H9 (cell line): ENCODE measurements around the gene KIF22. TPM values are rescaled to one million over a fixed set of nuclear protein-coding genes. Genes with fewer than 3 reads are reported as not detected.

ENCODE experiments used
- DNase-seq: peaks from one replicate; pipeline ENCODE4 v3.0.0-alpha.2; 2017
- H2AFZ ChIP-seq: one replicate; pipeline ENCODE4 v1.6.1; 2013; ENCODE audit warnings: mild to moderate bottlenecking, low read length, control low read depth, moderate library complexity
- H2AK5ac ChIP-seq: 2 replicates; pipeline ENCODE4 v1.6.1; 2013; ENCODE audit warnings: low read length, control low read depth, mixed read lengths; ENCODE audit not compliant: insufficient read length
- H2BK120ac ChIP-seq: one replicate; pipeline ENCODE4 v1.6.1; 2013; ENCODE audit warnings: low read depth, mild to moderate bottlenecking, low read length, control low read depth, inconsistent platforms; ENCODE audit not compliant: poor library complexity, severe bottlenecking
- H2BK12ac ChIP-seq: 2 replicates; pipeline ENCODE4 v1.6.1; 2013; ENCODE audit warnings: low read length, control low read depth, mixed read lengths, low read depth; ENCODE audit not compliant: insufficient read length
- H2BK15ac ChIP-seq: 2 replicates; pipeline ENCODE4 v1.6.1; 2013; ENCODE audit warnings: low read depth, low read length, control low read depth
- H2BK20ac ChIP-seq: one replicate; pipeline ENCODE4 v1.6.1; 2013; ENCODE audit warnings: low read depth, mild to moderate bottlenecking, low read length, control low read depth, inconsistent platforms; ENCODE audit not compliant: poor library complexity, severe bottlenecking
- H2BK5ac ChIP-seq: 2 replicates; pipeline ENCODE4 v1.6.1; 2013; ENCODE audit warnings: low read length, control low read depth, mixed read lengths; ENCODE audit not compliant: insufficient read length
- H3K14ac ChIP-seq: 2 replicates; pipeline ENCODE4 v1.6.1; 2013; ENCODE audit warnings: low read length, control low read depth; ENCODE audit not compliant: insufficient read depth
- H3K18ac ChIP-seq: 2 replicates; pipeline ENCODE4 v1.6.1; 2013; ENCODE audit warnings: low read depth, mild to moderate bottlenecking, mixed read lengths, low read length, control low read depth; ENCODE audit not compliant: insufficient read length
- H3K23ac ChIP-seq: 2 replicates; pipeline ENCODE4 v1.6.1; 2013; ENCODE audit warnings: low read length, control low read depth, mixed read lengths, low read depth; ENCODE audit not compliant: insufficient read length
- H3K23me2 ChIP-seq: 2 replicates; pipeline ENCODE4 v1.6.1; 2013; ENCODE audit warnings: low read depth, mild to moderate bottlenecking, mixed read lengths, low read length, control low read depth; ENCODE audit not compliant: insufficient read length, poor library complexity, severe bottlenecking
- H3K27ac ChIP-seq: 2 replicates; pipeline ENCODE4 v1.5.1; 2013; ENCODE audit warnings: low read length, control low read depth, mixed read lengths, low read depth; ENCODE audit not compliant: insufficient read length
- H3K27me3 ChIP-seq: 2 replicates; pipeline ENCODE4 v1.6.1; 2013; ENCODE audit warnings: low read length, control low read depth, inconsistent platforms; ENCODE audit not compliant: insufficient read depth
- H3K4ac ChIP-seq: 2 replicates; pipeline ENCODE4 v1.6.1; 2013; ENCODE audit warnings: low read depth, mild to moderate bottlenecking, control low read depth, inconsistent platforms, low read length, moderate library complexity
- H3K4me1 ChIP-seq: 2 replicates; pipeline ENCODE4 v1.6.1; 2013; ENCODE audit warnings: low read length, control low read depth, inconsistent platforms; ENCODE audit not compliant: insufficient read depth
- H3K4me2 ChIP-seq: 2 replicates; pipeline ENCODE4 v1.6.1; 2013; ENCODE audit warnings: low read length, control low read depth, mixed read lengths; ENCODE audit not compliant: insufficient read length, insufficient read depth
- H3K56ac ChIP-seq: 2 replicates; pipeline ENCODE4 v1.6.1; 2013; ENCODE audit warnings: low read depth, mild to moderate bottlenecking, mixed read lengths, low read length, control low read depth; ENCODE audit not compliant: insufficient read length
- H3K79me1 ChIP-seq: 2 replicates; pipeline ENCODE4 v1.6.1; 2013; ENCODE audit warnings: low read depth, mild to moderate bottlenecking, moderate library complexity, low read length, control low read depth, inconsistent platforms; ENCODE audit not compliant: insufficient read depth, poor library complexity, severe bottlenecking
- H3K79me2 ChIP-seq: 2 replicates; pipeline ENCODE4 v1.6.1; 2013; ENCODE audit warnings: low read length, control low read depth, inconsistent platforms; ENCODE audit not compliant: insufficient read depth
- H3K9ac ChIP-seq: 2 replicates; pipeline ENCODE4 v1.6.1; 2013; ENCODE audit warnings: low read length, control low read depth, mixed read lengths; ENCODE audit not compliant: insufficient read length; ENCODE audit errors: extremely low read depth
- H3K9me3 ChIP-seq: one replicate; pipeline ENCODE4 v1.6.1; 2013; ENCODE audit warnings: low read depth, low read length, inconsistent platforms; ENCODE audit not compliant: control insufficient read depth
- H3T11ph ChIP-seq: one replicate; pipeline ENCODE4 v1.6.1; 2013; ENCODE audit warnings: mild to moderate bottlenecking, low read length, control low read depth, inconsistent platforms
- H4K20me1 ChIP-seq: one replicate; pipeline ENCODE4 v1.6.1; 2013; ENCODE audit not compliant: control insufficient read depth, insufficient read length, insufficient read depth
- H4K5ac ChIP-seq: 2 replicates; pipeline ENCODE4 v1.6.1; 2013; ENCODE audit warnings: low read depth, mild to moderate bottlenecking, mixed read lengths, low read length, control low read depth; ENCODE audit not compliant: insufficient read length
- H4K8ac ChIP-seq: replicated peaks from 2 replicates; pipeline ENCODE4 v1.6.1; 2013; ENCODE audit warnings: low read length, control low read depth, mixed read lengths, low read depth; ENCODE audit not compliant: insufficient read length
- H4K91ac ChIP-seq: 2 replicates; pipeline ENCODE4 v1.6.1; 2013; ENCODE audit warnings: low read depth, mild to moderate bottlenecking, moderate library complexity, mixed read lengths, low read length, control low read depth; ENCODE audit not compliant: insufficient read length
- H3K27ac Mint-ChIP-seq, 3 experiments: 2 replicates in 2 of 3; 3 replicates in 1 of 3; pipeline ENCODE4 v1.8.0; 2020 to 2021; ENCODE audit warnings: mixed read lengths in 3 of 3, mild to moderate bottlenecking in 1 of 3, moderate library complexity in 1 of 3
- H3K27me3 Mint-ChIP-seq: 2 replicates; pipeline ENCODE4 v1.8.0; 2021; ENCODE audit warnings: low read depth, mild to moderate bottlenecking, moderate library complexity, mixed read lengths
- H3K36me3 Mint-ChIP-seq, 3 experiments: 2 replicates in 2 of 3; 3 replicates in 1 of 3; pipeline ENCODE4 v1.8.0; 2020 to 2021; ENCODE audit warnings: low read depth in 3 of 3, mixed read lengths in 3 of 3; ENCODE audit not compliant: insufficient read depth in 1 of 3
- H3K4me1 Mint-ChIP-seq, 2 experiments: 2 replicates each; pipeline ENCODE4 v1.8.0; 2020; ENCODE audit warnings: mixed read lengths in 2 of 2
- H3K4me3 Mint-ChIP-seq, 2 experiments: 2 replicates in 1 of 2; 3 replicates in 1 of 2; pipeline ENCODE4 v1.8.0; 2020 to 2021; ENCODE audit warnings: mild to moderate bottlenecking in 2 of 2, mixed read lengths in 2 of 2, moderate library complexity in 1 of 2
- H3K9me3 Mint-ChIP-seq, 2 experiments: 2 replicates in 1 of 2; 3 replicates in 1 of 2; pipeline ENCODE4 v1.8.0; 2020; ENCODE audit warnings: mild to moderate bottlenecking in 2 of 2, mixed read lengths in 2 of 2, moderate library complexity in 1 of 2
- WGBS: extraction: QIAGEN DNeasy Blood & Tissue Kit; methylation state at CpG from one replicate; pipeline ENCODE4 v1.1.7; 2013; ENCODE audit warnings: missing lambda C conversion rate, low lambda C conversion rate, mixed read lengths; ENCODE audit not compliant: insufficient read length; ENCODE audit errors: extremely low coverage; 5-methylcytosine and 5-hydroxymethylcytosine counted together
- total RNA-seq: library from RNA; stranded (reverse); gene quantifications from 2 replicates; pipeline ENCODE4 v1.2.1, GENCODE V29; 2021
- TF ChIP-seq, protein P1 (sequence below): fragments of 200-600 bp; sonication (generic); conservative IDR thresholded peaks from 3 replicates; pipeline ENCODE4 v1.8.0; 2021; ENCODE audit warnings: antibody characterized with exemption, mild to moderate bottlenecking

Gene KIF22
- total RNA-seq, 1 experiment from 2014 or later, result 151 TPM

DNA sequence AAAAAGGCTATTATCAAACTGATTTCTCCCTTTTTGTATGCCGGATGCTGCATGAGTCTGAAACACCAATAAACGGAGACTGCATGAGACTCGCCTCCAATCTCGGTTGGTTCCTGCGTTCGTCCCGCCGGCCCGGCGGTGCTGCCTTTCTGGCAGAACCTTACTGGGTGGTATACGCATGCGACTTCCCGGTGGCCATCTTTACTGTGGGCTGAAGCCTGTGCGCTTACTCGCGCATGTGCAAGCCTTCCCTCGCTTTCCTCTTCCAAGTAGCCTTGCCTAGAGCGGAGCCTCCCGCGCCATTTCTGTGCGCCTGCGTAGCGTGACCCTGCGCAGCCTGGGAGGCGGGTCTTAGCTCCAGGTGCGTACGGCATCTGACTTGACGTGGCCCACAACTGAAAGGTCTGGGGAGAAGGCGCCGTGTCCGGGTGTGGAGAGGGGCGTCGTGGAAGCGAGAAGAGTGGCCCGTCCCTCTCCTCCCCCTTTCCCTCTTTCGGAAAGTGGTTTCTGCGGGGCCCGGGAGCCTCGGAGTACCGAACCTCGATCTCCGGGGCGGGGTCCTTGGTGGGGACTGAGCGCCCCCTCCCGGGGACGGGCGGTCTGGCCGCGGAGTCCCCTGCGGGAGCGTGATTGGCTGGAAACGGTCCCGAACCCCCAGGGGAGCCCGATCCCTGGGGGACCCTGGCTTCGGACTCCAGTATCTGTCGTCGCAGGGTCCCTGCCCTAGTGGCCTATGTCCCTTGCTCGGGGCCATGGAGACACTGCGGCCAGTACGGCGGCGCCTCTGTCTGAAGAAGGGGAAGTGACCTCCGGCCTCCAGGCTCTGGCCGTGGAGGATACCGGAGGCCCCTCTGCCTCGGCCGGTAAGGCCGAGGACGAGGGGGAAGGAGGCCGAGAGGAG, 25.5 kb downstream of the KIF22 start, which contains the start of gene PAGR1:
TSS of gene PAGR1 (plus strand) at position 360 of the 901 bp plus-strand sequence. CDS start at position 734, 374 bp downstream.
- no peak within 1 kb of the TSS for H2BK12ac ChIP-seq
- DNase-seq, result peak; percentile 99
- Mint-ChIP-seq H3K4me1 (peaks cover 54 to 63% of the 10 kb centered on the region in 2 experiments), H3K4me3 (peak within 1 kb of the TSS; percentile 93 to 96), H3K9me3 (no peaks in the 10 kb centered on the region; a peak in 1 of 5 replicates), H3K27ac (peak within 1 kb of the TSS; percentile 96 to 100 (median 97)), H3K27me3 (no peaks in the 10 kb centered on the region; the same call in none of the 2 replicates), H3K36me3 (peaks cover 24 to 37% (median 35%) of the 10 kb centered on the region in 3 experiments)
- H3K23me2 ChIP-seq, result peaks cover 35% of the 10 kb centered on the region
- no peak within 1 kb of the TSS for H4K8ac ChIP-seq
- H3K14ac ChIP-seq, result peak within 1 kb of the TSS; percentile 93; the same call in 1 of the 2 replicates
- no peaks in the 10 kb centered on the region for H3K79me1 ChIP-seq
- no peak within 1 kb of the TSS for H2AFZ ChIP-seq
- H2BK15ac ChIP-seq, result no peak within 1 kb of the TSS
- no peak within 1 kb of the TSS for H2BK5ac ChIP-seq
- H3K27me3 ChIP-seq, result no peaks in the 10 kb centered on the region
- peaks cover 6% of the 10 kb centered on the region; the same call in 1 of the 2 replicates for H3K4me1 ChIP-seq
- no peak within 1 kb of the TSS for H3K56ac ChIP-seq
- H3K79me2 ChIP-seq, result no peaks in the 10 kb centered on the region; the same call in 1 of the 2 replicates
- no peak within 1 kb of the TSS for H2BK20ac ChIP-seq
- WGBS, result no CpG with 5 or more reads among the region's 70 CpGs
- H3T11ph ChIP-seq, result no peak within 1 kb of the TSS
- H2AK5ac ChIP-seq, result no peak within 1 kb of the TSS
- H3K18ac ChIP-seq, result peak within 1 kb of the TSS; percentile 92
- H2BK120ac ChIP-seq, result no peak within 1 kb of the TSS
- peak within 1 kb of the TSS; percentile 6 for H3K27ac ChIP-seq
- TF ChIP-seq, protein P1, sequence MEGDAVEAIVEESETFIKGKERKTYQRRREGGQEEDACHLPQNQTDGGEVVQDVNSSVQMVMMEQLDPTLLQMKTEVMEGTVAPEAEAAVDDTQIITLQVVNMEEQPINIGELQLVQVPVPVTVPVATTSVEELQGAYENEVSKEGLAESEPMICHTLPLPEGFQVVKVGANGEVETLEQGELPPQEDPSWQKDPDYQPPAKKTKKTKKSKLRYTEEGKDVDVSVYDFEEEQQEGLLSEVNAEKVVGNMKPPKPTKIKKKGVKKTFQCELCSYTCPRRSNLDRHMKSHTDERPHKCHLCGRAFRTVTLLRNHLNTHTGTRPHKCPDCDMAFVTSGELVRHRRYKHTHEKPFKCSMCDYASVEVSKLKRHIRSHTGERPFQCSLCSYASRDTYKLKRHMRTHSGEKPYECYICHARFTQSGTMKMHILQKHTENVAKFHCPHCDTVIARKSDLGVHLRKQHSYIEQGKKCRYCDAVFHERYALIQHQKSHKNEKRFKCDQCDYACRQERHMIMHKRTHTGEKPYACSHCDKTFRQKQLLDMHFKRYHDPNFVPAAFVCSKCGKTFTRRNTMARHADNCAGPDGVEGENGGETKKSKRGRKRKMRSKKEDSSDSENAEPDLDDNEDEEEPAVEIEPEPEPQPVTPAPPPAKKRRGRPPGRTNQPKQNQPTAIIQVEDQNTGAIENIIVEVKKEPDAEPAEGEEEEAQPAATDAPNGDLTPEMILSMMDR, result peak; percentile 98
- no peaks in the 10 kb centered on the region for H4K20me1 ChIP-seq
- H4K5ac ChIP-seq, result no peak within 1 kb of the TSS
- no peaks in the 10 kb centered on the region for H3K9me3 ChIP-seq
- peak within 1 kb of the TSS; percentile 62 for H3K9ac ChIP-seq
- no peak within 1 kb of the TSS for H3K23ac ChIP-seq
- H3K4me2 ChIP-seq, result peak within 1 kb of the TSS; percentile 59
- no peak within 1 kb of the TSS for H4K91ac ChIP-seq
- H3K4ac ChIP-seq, result no peak within 1 kb of the TSS
